Measurements from ENCODE around the gene MTLN. TPM values are rescaled to one million over a fixed set of nuclear protein-coding genes. Genes with fewer than 3 reads are reported as not detected.
"Not testable (repeated sequence)": the region's sequence is repeated elsewhere in the genome, so short reads cannot be mapped to it uniquely, and the experiment has no call there.

Gene MTLN
- total RNA-seq, 1 donor from 2014 or later, result 190 TPM

- DNase-seq (ENCODE audit: low spot score), result no peak
- intact Hi-C loops (cut with DNase I), result no loop called here
Measured at GRCh38 chr2:110205660-110206455, 6.5 kb downstream of the MTLN start.

GRCh38 chr2:110204408-110205385 lies 7.7 kb downstream of the MTLN start, which contains the start of gene NPHP1:
Gene NPHP1 (minus strand): TSS chr2:110205013. CDS start chr2:110204968, 45 bp downstream.
- intact Hi-C loops (cut with DNase I), result no loop called here

GRCh38 chr2:110198016-110198415 lies 14.3 kb downstream of the MTLN start:
- no peak for DNase-seq (ENCODE audit: low spot score)
- intact Hi-C loops (cut with DNase I), result no loop called here

More at GRCh38 chr2:110204408-110205385, 7.7 kb downstream of the MTLN start, which contains the start of gene NPHP1:
- peak; percentile 90 for DNase-seq (ENCODE audit: low spot score)

- no peak for DNase-seq (ENCODE audit: low spot score)
- intact Hi-C loops (cut with DNase I), result no loop called here
Measured at GRCh38 chr2:110197452-110197851, 14.9 kb downstream of the MTLN start.

- intact Hi-C loops (cut with DNase I); DNase-seq (ENCODE audit: low spot score): not testable (repeated sequence)
Measured at GRCh38 chr2:110190169-110190568, 22.2 kb downstream of the MTLN start.

GRCh38 chr2:110182449-110182848 lies 29.9 kb downstream of the MTLN start:
- no peak for DNase-seq (ENCODE audit: low spot score)
- intact Hi-C loops (cut with DNase I), result no loop called here

GRCh38 chr2:110180036-110180435 lies 32.3 kb downstream of the MTLN start:
- DNase-seq (ENCODE audit: low spot score), result no peak
- intact Hi-C loops (cut with DNase I), result no loop called here

GRCh38 chr2:110173523-110173922 lies 38.8 kb downstream of the MTLN start:
- intact Hi-C loops (cut with DNase I), result no loop called here

GRCh38 chr2:110172506-110172905 lies 39.8 kb downstream of the MTLN start:
- intact Hi-C loops (cut with DNase I), result no loop called here
- DNase-seq (ENCODE audit: low spot score), result no peak

More at GRCh38 chr2:110173523-110173922, 38.8 kb downstream of the MTLN start:
- no peak for DNase-seq (ENCODE audit: low spot score)

- DNase-seq (ENCODE audit: low spot score), result no peak
- intact Hi-C loops (cut with DNase I), result no loop called here
Measured at GRCh38 chr2:110170102-110170501, 42.2 kb downstream of the MTLN start.

- no peak for DNase-seq (ENCODE audit: low spot score)
- intact Hi-C loops (cut with DNase I), result no loop called here
Measured at GRCh38 chr2:110167326-110168000, 44.9 kb downstream of the MTLN start.

- intact Hi-C loops (cut with DNase I), result no loop called here
- no peak for DNase-seq (ENCODE audit: low spot score)
Measured at GRCh38 chr2:110166266-110166665, 46.1 kb downstream of the MTLN start.

Other genes starting within 250 kb of the MTLN start
- 19.6 TPM for gene MALL, start 96.7 kb downstream of the MTLN start, total RNA-seq
- gene NPHP1, start 7.5 kb downstream of the MTLN start, total RNA-seq, result 4.8 TPM